Esophagus muscularis mucosa (tissue), 4 donors: ENCODE measurements around the gene HNRNPLL.

Experiments used
- CTCF ChIP-seq, 3 experiments: fragments of 200-600 bp in 2 of 3; fragments of 450-650 bp in 1 of 3; sonication (generic) in 2 of 3; IDR thresholded peaks; one replicate each; pipeline ENCODE4 v1.5.1; 2017 to 2019; ENCODE audit warnings: antibody characterized with exemption in 3 of 3, mild to moderate bottlenecking in 2 of 3, moderate library complexity in 1 of 3
- EP300 ChIP-seq: sonication (generic); formaldehyde crosslinking; IDR thresholded peaks from one replicate; pipeline ENCODE4 v1.6.1; 2017; ENCODE audit warnings: antibody characterized with exemption
- POLR2A ChIP-seq: fragments of 450-650 bp; IDR thresholded peaks from one replicate; pipeline ENCODE4 v1.6.1; 2017; ENCODE audit warnings: antibody characterized with exemption, moderate library complexity, mild to moderate bottlenecking, low read depth
- POLR2AphosphoS5 ChIP-seq, 2 donors: sonication (generic); formaldehyde crosslinking; IDR thresholded peaks; one replicate each; pipeline ENCODE4 v1.6.1; 2017; ENCODE audit warnings: antibody characterized with exemption in 2 of 2

DNA sequence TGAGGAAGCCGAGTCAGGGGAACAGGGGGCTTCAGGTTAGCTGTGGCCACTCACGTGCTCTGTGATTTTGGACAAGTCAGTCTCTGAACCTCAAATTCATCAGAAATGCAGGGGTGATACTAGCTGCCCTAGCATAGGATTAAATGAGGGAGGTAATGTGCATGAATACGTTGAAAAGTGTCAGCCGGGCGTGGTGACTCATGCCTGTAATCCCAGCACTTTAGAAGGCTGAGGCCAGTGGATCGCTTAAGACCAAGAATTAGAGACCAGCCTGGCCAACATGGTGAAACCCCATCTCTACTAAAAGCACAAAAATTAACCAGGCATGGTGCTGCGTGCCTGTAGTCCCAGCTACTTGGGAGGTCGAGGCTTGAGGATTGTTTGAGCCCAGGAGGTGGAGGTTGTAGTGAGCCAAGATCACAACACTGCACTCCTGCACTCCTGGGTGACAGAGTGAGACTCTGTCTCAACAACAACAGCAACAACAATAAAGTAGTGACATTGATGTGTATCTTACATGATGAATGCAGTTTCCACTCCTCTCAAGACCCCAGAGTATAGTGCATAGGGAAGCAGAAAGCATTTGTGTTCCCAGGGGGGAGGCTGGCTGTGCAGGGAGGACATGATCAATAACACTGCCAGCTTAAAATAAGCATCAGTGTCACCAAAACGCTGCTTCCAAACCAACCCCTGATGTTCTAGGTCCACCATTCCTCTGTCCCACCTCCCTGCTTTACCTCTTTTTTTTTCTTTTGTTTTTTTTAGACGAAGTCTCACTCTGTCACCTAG is 68.8 kb downstream of the HNRNPLL start:
- TF ChIP-seq CTCF (IDR thresholded peaks at IDR 0.05) (no peak), POLR2A (no peak), POLR2AphosphoS5 (IDR thresholded peaks at IDR 0.05) (no peak), EP300 (no peak)
